Endothelial cell (in vitro differentiated cells): ENCODE results near the gene ARHGEF2. TPM values are rescaled to one million over a fixed set of nuclear protein-coding genes. Genes with fewer than 3 reads are reported as not detected.
"Not testable (repeated sequence)": the region's sequence is repeated elsewhere in the genome, so short reads cannot be mapped to it uniquely, and the experiment has no call there.

Experiments used
- DNase-seq: peaks from one replicate; pipeline ENCODE4 v3.0.0; 2021; ENCODE audit warnings: low spot score
- H3K27ac Mint-ChIP-seq: one replicate; pipeline ENCODE4 v1.8.0; 2021; ENCODE audit warnings: mixed read lengths, inconsistent platforms; ENCODE audit not compliant: unreplicated experiment
- H3K27me3 Mint-ChIP-seq: one replicate; pipeline ENCODE4 v1.8.0; 2021; ENCODE audit warnings: mild to moderate bottlenecking, moderate library complexity, mixed read lengths, inconsistent platforms; ENCODE audit not compliant: unreplicated experiment
- H3K36me3 Mint-ChIP-seq: one replicate; pipeline ENCODE4 v1.8.0; 2021; ENCODE audit warnings: mild to moderate bottlenecking, low read depth, mixed read lengths, inconsistent platforms; ENCODE audit not compliant: unreplicated experiment
- H3K4me1 Mint-ChIP-seq: one replicate; pipeline ENCODE4 v1.8.0; 2021; ENCODE audit warnings: mild to moderate bottlenecking, mixed read lengths, inconsistent platforms; ENCODE audit not compliant: unreplicated experiment
- H3K4me3 Mint-ChIP-seq: one replicate; pipeline ENCODE4 v1.8.0; 2021; ENCODE audit warnings: mild to moderate bottlenecking, mixed read lengths, inconsistent platforms; ENCODE audit not compliant: unreplicated experiment
- H3K9me3 Mint-ChIP-seq: one replicate; pipeline ENCODE4 v1.8.0; 2021; ENCODE audit warnings: mixed read lengths, inconsistent platforms; ENCODE audit not compliant: unreplicated experiment
- total RNA-seq: library from RNA; stranded (reverse); fragmentation: NEBNext Ultra II Directional; extraction: Animal tissue kit (Norgen Biotek cat#: 25700); gene quantifications from one replicate; pipeline ENCODE4 v1.2.1, GENCODE V29; 2021; ENCODE audit not compliant: unreplicated experiment
- TF ChIP-seq, protein P1 (sequence below): fragments of 200-600 bp; sonication (generic); IDR thresholded peaks from one replicate; pipeline ENCODE4 v1.5.0; 2021; ENCODE audit warnings: antibody characterized with exemption; ENCODE audit not compliant: unreplicated experiment

The ARHGEF2 gene
- total RNA-seq, 1 donor from 2014 or later = 244 TPM

DNA sequence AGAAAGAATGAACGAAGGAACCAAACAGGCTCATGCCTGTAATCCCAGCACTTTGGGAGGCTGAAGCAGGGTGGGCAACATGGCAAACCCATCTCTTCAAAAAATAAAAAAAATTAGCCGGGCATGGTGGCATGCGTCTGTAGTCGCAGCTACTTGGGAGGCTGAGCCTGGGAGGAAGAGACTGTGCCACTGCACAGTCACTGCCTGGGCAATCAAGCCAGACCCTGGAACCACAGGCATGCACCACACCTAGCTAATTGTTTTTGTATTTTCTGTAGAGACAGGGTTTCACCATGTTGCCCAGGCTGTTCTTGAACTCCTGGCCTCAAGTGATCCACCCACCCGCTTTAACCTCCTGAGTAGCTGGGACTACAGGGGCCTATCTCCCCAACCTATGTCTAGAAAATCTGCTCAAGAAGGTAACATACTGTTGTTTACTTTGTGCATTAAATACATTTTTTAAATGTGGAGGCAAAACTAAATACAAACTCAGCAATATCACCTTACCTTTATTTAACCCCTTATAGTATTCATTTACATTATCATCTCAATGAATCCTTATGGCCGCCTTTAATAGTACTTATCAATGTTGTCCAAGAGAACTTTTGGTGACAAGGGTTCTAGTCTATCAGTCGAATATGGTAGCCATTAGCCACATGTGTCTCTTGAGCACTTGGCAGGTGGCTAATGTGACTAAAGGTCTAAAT lies 46.9 kb downstream of the ARHGEF2 start:
- Mint-ChIP-seq H3K9me3 (no peaks in the 10 kb centered on the region), H3K4me3 (peak overlapping the region; percentile 51), H3K36me3 (peaks cover 28% of the 10 kb centered on the region), H3K27ac (no peak overlapping the region), H3K4me1 (peaks cover 20% of the 10 kb centered on the region), H3K27me3 (no peaks in the 10 kb centered on the region)
- no peak for DNase-seq
- TF ChIP-seq, protein P1, sequence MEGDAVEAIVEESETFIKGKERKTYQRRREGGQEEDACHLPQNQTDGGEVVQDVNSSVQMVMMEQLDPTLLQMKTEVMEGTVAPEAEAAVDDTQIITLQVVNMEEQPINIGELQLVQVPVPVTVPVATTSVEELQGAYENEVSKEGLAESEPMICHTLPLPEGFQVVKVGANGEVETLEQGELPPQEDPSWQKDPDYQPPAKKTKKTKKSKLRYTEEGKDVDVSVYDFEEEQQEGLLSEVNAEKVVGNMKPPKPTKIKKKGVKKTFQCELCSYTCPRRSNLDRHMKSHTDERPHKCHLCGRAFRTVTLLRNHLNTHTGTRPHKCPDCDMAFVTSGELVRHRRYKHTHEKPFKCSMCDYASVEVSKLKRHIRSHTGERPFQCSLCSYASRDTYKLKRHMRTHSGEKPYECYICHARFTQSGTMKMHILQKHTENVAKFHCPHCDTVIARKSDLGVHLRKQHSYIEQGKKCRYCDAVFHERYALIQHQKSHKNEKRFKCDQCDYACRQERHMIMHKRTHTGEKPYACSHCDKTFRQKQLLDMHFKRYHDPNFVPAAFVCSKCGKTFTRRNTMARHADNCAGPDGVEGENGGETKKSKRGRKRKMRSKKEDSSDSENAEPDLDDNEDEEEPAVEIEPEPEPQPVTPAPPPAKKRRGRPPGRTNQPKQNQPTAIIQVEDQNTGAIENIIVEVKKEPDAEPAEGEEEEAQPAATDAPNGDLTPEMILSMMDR = no peak

DNA sequence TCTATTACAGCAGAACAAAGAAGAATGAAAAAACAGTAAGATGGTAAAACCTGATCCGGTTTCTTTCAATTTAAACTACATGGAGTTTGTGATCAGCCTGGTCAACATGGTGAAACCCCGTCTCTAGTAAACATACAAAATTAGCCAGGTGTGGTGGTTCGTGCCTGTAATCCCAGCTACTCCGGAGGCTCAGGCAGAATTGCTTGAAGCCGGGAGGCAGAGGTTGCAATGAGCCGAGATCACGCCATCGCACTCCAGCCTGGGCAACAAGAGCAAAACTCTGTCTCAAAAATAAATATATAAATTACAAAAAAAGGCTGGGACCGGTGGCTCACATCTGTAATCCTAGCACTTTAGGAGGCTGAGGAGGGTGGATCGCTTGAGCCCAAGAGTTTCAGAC lies 47.6 kb downstream of the ARHGEF2 start:
- Mint-ChIP-seq H3K4me1 (peaks cover 20% of the 10 kb centered on the region), H3K36me3 (peaks cover 34% of the 10 kb centered on the region)
- H3K27me3 Mint-ChIP-seq, H3K27ac Mint-ChIP-seq, H3K4me3 Mint-ChIP-seq, DNase-seq, H3K9me3 Mint-ChIP-seq: not testable (repeated sequence)

GRCh38 chr1:155929057-155929456 lies 49.3 kb downstream of the ARHGEF2 start:
- Mint-ChIP-seq H3K4me3 (peak overlapping the region; percentile 5), H3K4me1 (peaks cover 20% of the 10 kb centered on the region), H3K9me3 (no peaks in the 10 kb centered on the region), H3K27me3 (no peaks in the 10 kb centered on the region), H3K27ac (no peak overlapping the region), H3K36me3 (peaks cover 39% of the 10 kb centered on the region)
- no peak for DNase-seq
- TF ChIP-seq, protein P1 = no peak

GRCh38 chr1:155925506-155925905 lies 52.8 kb downstream of the ARHGEF2 start:
- H3K4me3 Mint-ChIP-seq = no peak overlapping the region
- no peak overlapping the region for H3K27ac Mint-ChIP-seq
- DNase-seq = no peak
- H3K4me1 Mint-ChIP-seq = peaks cover 1% of the 10 kb centered on the region
- peaks cover 2% of the 10 kb centered on the region for H3K27me3 Mint-ChIP-seq
- TF ChIP-seq, protein P1 = no peak
- H3K36me3 Mint-ChIP-seq = peaks cover 55% of the 10 kb centered on the region
- no peaks in the 10 kb centered on the region for H3K9me3 Mint-ChIP-seq

- H3K9me3 Mint-ChIP-seq = no peaks in the 10 kb centered on the region
- TF ChIP-seq, protein P1 = no peak
- no peak overlapping the region for H3K27ac Mint-ChIP-seq
- no peak overlapping the region for H3K4me3 Mint-ChIP-seq
- no peaks in the 10 kb centered on the region for H3K4me1 Mint-ChIP-seq
- peaks cover 2% of the 10 kb centered on the region for H3K27me3 Mint-ChIP-seq
- DNase-seq = no peak
- H3K36me3 Mint-ChIP-seq = peaks cover 53% of the 10 kb centered on the region
Observed at GRCh38 chr1:155920717-155921116, 57.6 kb downstream of the ARHGEF2 start.
